Gastrocnemius medialis (tissue), 4 donors: ENCODE data around the gene AFF3.

Experiments used
- POLR2A ChIP-seq, 2 donors: fragments of 450-650 bp; IDR thresholded peaks; one replicate each; pipeline ENCODE4 v1.6.1; 2017; ENCODE audit warnings: antibody characterized with exemption in 2 of 2, mild to moderate bottlenecking in 2 of 2, moderate library complexity in 2 of 2
- TF ChIP-seq, protein P1 (sequence below), 5 experiments: fragments of 450-650 bp in 3 of 5; fragments of 200-600 bp in 2 of 5; sonication (generic) in 2 of 5; IDR thresholded peaks in 4 of 5; conservative IDR thresholded peaks in 1 of 5; 1 replicate in 4 of 5; 2 replicates in 1 of 5; pipeline ENCODE4 v1.5.1; 2016 to 2019; ENCODE audit warnings: antibody characterized with exemption in 5 of 5, mild to moderate bottlenecking in 3 of 5, moderate library complexity in 3 of 5

GRCh38 chr2:100038011-100038410 lies 104.4 kb downstream of the AFF3 start:
- TF ChIP-seq, protein P1, sequence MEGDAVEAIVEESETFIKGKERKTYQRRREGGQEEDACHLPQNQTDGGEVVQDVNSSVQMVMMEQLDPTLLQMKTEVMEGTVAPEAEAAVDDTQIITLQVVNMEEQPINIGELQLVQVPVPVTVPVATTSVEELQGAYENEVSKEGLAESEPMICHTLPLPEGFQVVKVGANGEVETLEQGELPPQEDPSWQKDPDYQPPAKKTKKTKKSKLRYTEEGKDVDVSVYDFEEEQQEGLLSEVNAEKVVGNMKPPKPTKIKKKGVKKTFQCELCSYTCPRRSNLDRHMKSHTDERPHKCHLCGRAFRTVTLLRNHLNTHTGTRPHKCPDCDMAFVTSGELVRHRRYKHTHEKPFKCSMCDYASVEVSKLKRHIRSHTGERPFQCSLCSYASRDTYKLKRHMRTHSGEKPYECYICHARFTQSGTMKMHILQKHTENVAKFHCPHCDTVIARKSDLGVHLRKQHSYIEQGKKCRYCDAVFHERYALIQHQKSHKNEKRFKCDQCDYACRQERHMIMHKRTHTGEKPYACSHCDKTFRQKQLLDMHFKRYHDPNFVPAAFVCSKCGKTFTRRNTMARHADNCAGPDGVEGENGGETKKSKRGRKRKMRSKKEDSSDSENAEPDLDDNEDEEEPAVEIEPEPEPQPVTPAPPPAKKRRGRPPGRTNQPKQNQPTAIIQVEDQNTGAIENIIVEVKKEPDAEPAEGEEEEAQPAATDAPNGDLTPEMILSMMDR (IDR thresholded peaks at IDR 0.05 in 4 of 5, conservative IDR thresholded peaks at IDR 0.05 in 1 of 5), result no peak
- no peak for TF ChIP-seq POLR2A (IDR thresholded peaks at IDR 0.05)
